SK-N-SH treated with all-trans-retinoic acid at 6 μM for 48 hours (cell line): ENCODE data around the gene CYTH4.

Experiments
- ATAC-seq: fragments of 200-7000 bp; cut with Tn5 transposase; 3 replicates; pipeline ENCODE4 v1.9.1; 2020; ENCODE audit warnings: mild to moderate bottlenecking, moderate library complexity
- ARNTL ChIP-seq: fragments of 450-650 bp; formaldehyde crosslinking; IDR thresholded peaks from 2 replicates; pipeline ENCODE4 v1.5.0; 2020; ENCODE audit warnings: low read depth, mild to moderate bottlenecking, moderate library complexity, borderline replicate concordance
- BACH2 ChIP-seq: fragments of 250-450 bp; sonication (Bioruptor Pico); IDR thresholded peaks from 2 replicates; pipeline ENCODE4 v1.9.0; 2021; ENCODE audit warnings: mild to moderate bottlenecking, borderline replicate concordance
- CREB5 ChIP-seq: fragments of 250-450 bp; sonication (Bioruptor Pico); IDR thresholded peaks from 2 replicates; pipeline ENCODE4 v1.5.1; 2020; ENCODE audit warnings: low read depth, mild to moderate bottlenecking, moderate library complexity
- CSRNP3 ChIP-seq: fragments of 250-450 bp; sonication (Bioruptor Pico); IDR thresholded peaks from 2 replicates; pipeline ENCODE4 v1.5.1; 2021; ENCODE audit warnings: mild to moderate bottlenecking, moderate library complexity
- ESRRG ChIP-seq: fragments of 250-450 bp; sonication (Bioruptor Pico); IDR thresholded peaks from 2 replicates; pipeline ENCODE4 v1.6.1; 2021; ENCODE audit warnings: mild to moderate bottlenecking
- GLIS3 ChIP-seq: fragments of 250-450 bp; sonication (Bioruptor Pico); IDR thresholded peaks from 2 replicates; pipeline ENCODE4 v1.5.0; 2020; ENCODE audit warnings: mild to moderate bottlenecking, moderate library complexity
- ISL1 ChIP-seq: fragments of 250-450 bp; sonication (Bioruptor Pico); IDR thresholded peaks from 2 replicates; pipeline ENCODE4 v2.1.2; 2022; ENCODE audit warnings: mild to moderate bottlenecking, moderate library complexity
- OSR1 ChIP-seq: fragments of 250-450 bp; sonication (Bioruptor Pico); IDR thresholded peaks from 2 replicates; pipeline ENCODE4 v1.8.0; 2022; ENCODE audit warnings: moderate library complexity, mild to moderate bottlenecking, inconsistent platforms
- PPARA ChIP-seq: fragments of 250-450 bp; sonication (Bioruptor Pico); IDR thresholded peaks from 2 replicates; pipeline ENCODE4 v1.5.0; 2020; ENCODE audit warnings: mild to moderate bottlenecking, borderline replicate concordance
- RARB ChIP-seq: fragments of 250-450 bp; sonication (Bioruptor Pico); IDR thresholded peaks from 2 replicates; pipeline ENCODE4 v1.8.0; 2021; ENCODE audit warnings: mild to moderate bottlenecking, moderate library complexity
- SNAI2 ChIP-seq: fragments of 250-450 bp; sonication (Bioruptor Pico); IDR thresholded peaks from 2 replicates; pipeline ENCODE4 v1.5.0; 2020; ENCODE audit warnings: mild to moderate bottlenecking, moderate library complexity
- TCF4 ChIP-seq: fragments of 250-450 bp; sonication (Bioruptor Pico); IDR thresholded peaks from 2 replicates; pipeline ENCODE4 v1.8.0; 2021; ENCODE audit warnings: mild to moderate bottlenecking, moderate library complexity, borderline replicate concordance
- TSHZ2 ChIP-seq: fragments of 250-450 bp; sonication (Bioruptor Pico); IDR thresholded peaks from 2 replicates; pipeline ENCODE4 v1.5.0; 2020; ENCODE audit warnings: mild to moderate bottlenecking, moderate library complexity
- ZC3H10 ChIP-seq: fragments of 250-450 bp; sonication (Bioruptor Pico); IDR thresholded peaks from 2 replicates; pipeline ENCODE4 v1.5.1; 2021; ENCODE audit warnings: mild to moderate bottlenecking, moderate library complexity
- ZNF565 ChIP-seq: fragments of 450-650 bp; formaldehyde crosslinking; conservative IDR thresholded peaks from 2 replicates; pipeline ENCODE4 v1.5.0; 2020; ENCODE audit warnings: low read depth, mild to moderate bottlenecking, moderate library complexity
- ZNF70 ChIP-seq: fragments of 450-650 bp; formaldehyde crosslinking; IDR thresholded peaks from 2 replicates; pipeline ENCODE4 v1.5.0; 2020; ENCODE audit warnings: mild to moderate bottlenecking, moderate library complexity
- ZNF8 ChIP-seq: fragments of 450-650 bp; formaldehyde crosslinking; IDR thresholded peaks from 2 replicates; pipeline ENCODE4 v1.5.0; 2020; ENCODE audit warnings: mild to moderate bottlenecking, moderate library complexity
- TF ChIP-seq, protein P1 (sequence below): fragments of 250-450 bp; sonication (Bioruptor Pico); IDR thresholded peaks from 2 replicates; pipeline ENCODE4 v1.8.0; 2020; ENCODE audit warnings: mild to moderate bottlenecking, moderate library complexity, borderline replicate concordance
- TF ChIP-seq, protein P2 (sequence below): fragments of 250-450 bp; sonication (Bioruptor Pico); IDR thresholded peaks from 2 replicates; pipeline ENCODE4 v1.8.0; 2021; ENCODE audit warnings: low read depth, mild to moderate bottlenecking, moderate library complexity, borderline replicate concordance

Gene CYTH4

DNA sequence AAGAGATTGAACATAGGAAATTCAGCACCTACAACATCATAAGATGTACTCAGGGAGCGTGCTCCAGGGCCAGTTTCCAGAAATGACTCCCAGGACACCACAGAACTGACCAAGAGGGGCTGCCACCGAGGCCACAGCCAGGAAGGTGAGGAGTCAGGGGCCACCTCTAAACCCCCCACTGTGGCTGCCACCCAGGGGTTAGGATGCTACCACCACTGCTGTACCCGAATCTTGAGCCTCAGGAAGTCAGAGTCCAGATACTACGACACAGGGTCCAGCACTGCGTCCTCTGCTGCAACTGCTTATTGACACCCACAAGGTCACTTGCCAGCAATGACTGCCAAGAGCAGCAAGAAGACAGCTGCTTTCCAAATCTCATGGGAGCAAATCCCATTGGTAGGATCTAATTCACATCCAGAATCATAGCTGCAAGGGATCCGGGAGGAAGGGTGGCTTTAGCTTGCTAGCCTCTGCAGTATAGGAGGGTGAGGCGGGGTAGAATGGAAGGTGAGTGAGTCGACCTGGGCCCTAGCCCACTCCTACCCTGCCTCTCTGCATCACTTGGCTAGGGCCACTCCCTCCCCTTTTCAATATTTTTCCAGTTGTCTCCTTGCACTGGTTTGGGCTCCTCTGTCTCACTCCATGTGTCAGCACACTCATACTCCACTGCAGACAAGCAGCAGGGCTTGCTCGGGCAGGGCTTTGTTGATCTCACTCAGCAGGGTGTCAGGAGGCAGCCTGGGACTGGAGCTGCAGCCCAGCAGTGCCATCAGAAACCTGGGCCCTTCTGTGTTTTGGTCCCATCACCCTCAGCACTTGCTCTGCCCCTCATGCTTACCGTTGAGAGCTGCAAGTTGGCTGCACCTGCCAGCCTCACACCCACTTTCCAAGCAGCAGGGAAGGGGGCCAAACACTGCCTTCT is 18.1 kb upstream of the CYTH4 start:
- TF ChIP-seq SNAI2 = no peak
- no peak for TF ChIP-seq OSR1 (CRISPR knock-in tag)
- TF ChIP-seq TSHZ2 (CRISPR knock-in tag) = no peak
- TF ChIP-seq GLIS3 = no peak
- TF ChIP-seq ZC3H10 (CRISPR knock-in tag) = no peak
- no peak for TF ChIP-seq ISL1 (CRISPR knock-in tag)
- TF ChIP-seq CSRNP3 (CRISPR knock-in tag) = no peak
- no peak for TF ChIP-seq TCF4 (CRISPR knock-in tag)
- TF ChIP-seq, protein P1, sequence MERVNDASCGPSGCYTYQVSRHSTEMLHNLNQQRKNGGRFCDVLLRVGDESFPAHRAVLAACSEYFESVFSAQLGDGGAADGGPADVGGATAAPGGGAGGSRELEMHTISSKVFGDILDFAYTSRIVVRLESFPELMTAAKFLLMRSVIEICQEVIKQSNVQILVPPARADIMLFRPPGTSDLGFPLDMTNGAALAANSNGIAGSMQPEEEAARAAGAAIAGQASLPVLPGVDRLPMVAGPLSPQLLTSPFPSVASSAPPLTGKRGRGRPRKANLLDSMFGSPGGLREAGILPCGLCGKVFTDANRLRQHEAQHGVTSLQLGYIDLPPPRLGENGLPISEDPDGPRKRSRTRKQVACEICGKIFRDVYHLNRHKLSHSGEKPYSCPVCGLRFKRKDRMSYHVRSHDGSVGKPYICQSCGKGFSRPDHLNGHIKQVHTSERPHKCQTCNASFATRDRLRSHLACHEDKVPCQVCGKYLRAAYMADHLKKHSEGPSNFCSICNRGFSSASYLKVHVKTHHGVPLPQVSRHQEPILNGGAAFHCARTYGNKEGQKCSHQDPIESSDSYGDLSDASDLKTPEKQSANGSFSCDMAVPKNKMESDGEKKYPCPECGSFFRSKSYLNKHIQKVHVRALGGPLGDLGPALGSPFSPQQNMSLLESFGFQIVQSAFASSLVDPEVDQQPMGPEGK (CRISPR knock-in tag) = no peak
- TF ChIP-seq CREB5 (CRISPR knock-in tag) = no peak
- TF ChIP-seq BACH2 (CRISPR knock-in tag) = no peak
- TF ChIP-seq, protein P2, sequence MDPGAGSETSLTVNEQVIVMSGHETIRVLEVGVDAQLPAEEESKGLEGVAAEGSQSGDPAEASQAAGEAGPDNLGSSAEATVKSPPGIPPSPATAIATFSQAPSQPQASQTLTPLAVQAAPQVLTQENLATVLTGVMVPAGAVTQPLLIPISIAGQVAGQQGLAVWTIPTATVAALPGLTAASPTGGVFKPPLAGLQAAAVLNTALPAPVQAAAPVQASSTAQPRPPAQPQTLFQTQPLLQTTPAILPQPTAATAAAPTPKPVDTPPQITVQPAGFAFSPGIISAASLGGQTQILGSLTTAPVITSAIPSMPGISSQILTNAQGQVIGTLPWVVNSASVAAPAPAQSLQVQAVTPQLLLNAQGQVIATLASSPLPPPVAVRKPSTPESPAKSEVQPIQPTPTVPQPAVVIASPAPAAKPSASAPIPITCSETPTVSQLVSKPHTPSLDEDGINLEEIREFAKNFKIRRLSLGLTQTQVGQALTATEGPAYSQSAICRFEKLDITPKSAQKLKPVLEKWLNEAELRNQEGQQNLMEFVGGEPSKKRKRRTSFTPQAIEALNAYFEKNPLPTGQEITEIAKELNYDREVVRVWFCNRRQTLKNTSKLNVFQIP (CRISPR knock-in tag) = no peak
- TF ChIP-seq PPARA (CRISPR knock-in tag) = no peak
- TF ChIP-seq, all 23 proteins: peak for 0

GRCh38 chr22:37266581-37267134 is 15.7 kb upstream of the CYTH4 start:
- TF ChIP-seq RARB (CRISPR knock-in tag) = no peak
- TF ChIP-seq ZNF565 (CRISPR knock-in tag) = no peak
- no peak for TF ChIP-seq CSRNP3 (CRISPR knock-in tag)
- no peak for TF ChIP-seq ISL1 (CRISPR knock-in tag)
- TF ChIP-seq CREB5 (CRISPR knock-in tag) = no peak
- no peak for TF ChIP-seq PPARA (CRISPR knock-in tag)
- TF ChIP-seq BACH2 (CRISPR knock-in tag) = no peak
- TF ChIP-seq ESRRG (CRISPR knock-in tag) = no peak
- TF ChIP-seq, protein P1 (CRISPR knock-in tag) = no peak
- TF ChIP-seq GLIS3 = no peak
- no peak for TF ChIP-seq ZNF70
- TF ChIP-seq ARNTL = no peak
- TF ChIP-seq ZC3H10 (CRISPR knock-in tag) = no peak
- no peak for TF ChIP-seq TCF4 (CRISPR knock-in tag)
- TF ChIP-seq ZNF8 (CRISPR knock-in tag) = no peak
- TF ChIP-seq, protein P2 (CRISPR knock-in tag) = no peak
- TF ChIP-seq SNAI2 = no peak
- no peak for TF ChIP-seq OSR1 (CRISPR knock-in tag)
- ATAC-seq = peak; percentile 24

More for the DNA sequence above, 18.1 kb upstream of the CYTH4 start:
- ATAC-seq = no peak
